Chondrocyte (in vitro differentiated cells): ENCODE measurements around the gene MS4A15. TPM values are rescaled to one million over a fixed set of nuclear protein-coding genes. Genes with fewer than 3 reads are reported as not detected.

Experiments used
- DNase-seq: peaks from one replicate; pipeline ENCODE4 v3.0.0; 2021; ENCODE audit warnings: mixed read lengths, low spot score
- H3K27ac Mint-ChIP-seq: one replicate; pipeline ENCODE4 v1.8.0; 2021; ENCODE audit warnings: mild to moderate bottlenecking, moderate library complexity, mixed read lengths; ENCODE audit not compliant: unreplicated experiment
- H3K27me3 Mint-ChIP-seq: 2 replicates; pipeline ENCODE4 v1.8.0; 2021; ENCODE audit warnings: low read depth, mixed read lengths
- H3K36me3 Mint-ChIP-seq: 2 replicates; pipeline ENCODE4 v1.8.0; 2021; ENCODE audit warnings: low read depth, mixed read lengths
- H3K4me1 Mint-ChIP-seq: 2 replicates; pipeline ENCODE4 v1.8.0; 2021; ENCODE audit warnings: low read depth, mild to moderate bottlenecking, mixed read lengths
- H3K4me3 Mint-ChIP-seq: one replicate; pipeline ENCODE4 v1.8.0; 2021; ENCODE audit warnings: mild to moderate bottlenecking, moderate library complexity, mixed read lengths; ENCODE audit not compliant: unreplicated experiment
- H3K9me3 Mint-ChIP-seq: 2 replicates; pipeline ENCODE4 v1.8.0; 2021; ENCODE audit warnings: low read depth, mixed read lengths
- total RNA-seq: library from RNA; stranded (reverse); gene quantifications from 3 replicates; pipeline ENCODE4 v1.2.1, GENCODE V29; 2021
- TF ChIP-seq, protein P1 (sequence below): fragments of 200-600 bp; sonication (generic); IDR thresholded peaks from 2 replicates; pipeline ENCODE4 v1.5.0; 2021; ENCODE audit warnings: antibody characterized with exemption, mild to moderate bottlenecking, moderate library complexity

MS4A15 gene
- total RNA-seq, 1 donor from 2014 or later = not detected

DNA sequence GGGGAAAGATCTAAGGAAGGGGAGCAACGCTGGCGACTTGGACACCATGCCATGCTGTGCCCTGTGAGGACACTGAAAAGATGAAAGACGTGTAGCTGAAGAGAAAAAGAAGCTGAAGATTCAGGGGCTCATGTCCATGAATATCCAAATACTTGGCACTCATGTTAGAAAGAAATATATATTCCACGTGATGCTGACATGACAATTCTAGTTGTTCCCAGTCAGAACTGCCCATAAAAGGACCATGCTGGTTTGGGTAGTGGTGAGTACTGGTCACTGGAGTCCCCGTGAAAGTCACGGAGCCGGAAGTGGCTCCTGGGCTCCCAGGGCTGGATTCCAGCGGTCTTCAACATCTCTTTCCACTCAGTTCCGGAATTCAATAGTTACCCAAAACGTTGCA, 9.9 kb downstream of the MS4A15 start:
- Mint-ChIP-seq H3K4me3 (no peak overlapping the region), H3K27me3 (peaks cover 28% of the 10 kb centered on the region), H3K36me3 (no peaks in the 10 kb centered on the region), H3K27ac (no peak overlapping the region), H3K9me3 (no peaks in the 10 kb centered on the region), H3K4me1 (no peaks in the 10 kb centered on the region)
- no peak for DNase-seq
- TF ChIP-seq, protein P1, sequence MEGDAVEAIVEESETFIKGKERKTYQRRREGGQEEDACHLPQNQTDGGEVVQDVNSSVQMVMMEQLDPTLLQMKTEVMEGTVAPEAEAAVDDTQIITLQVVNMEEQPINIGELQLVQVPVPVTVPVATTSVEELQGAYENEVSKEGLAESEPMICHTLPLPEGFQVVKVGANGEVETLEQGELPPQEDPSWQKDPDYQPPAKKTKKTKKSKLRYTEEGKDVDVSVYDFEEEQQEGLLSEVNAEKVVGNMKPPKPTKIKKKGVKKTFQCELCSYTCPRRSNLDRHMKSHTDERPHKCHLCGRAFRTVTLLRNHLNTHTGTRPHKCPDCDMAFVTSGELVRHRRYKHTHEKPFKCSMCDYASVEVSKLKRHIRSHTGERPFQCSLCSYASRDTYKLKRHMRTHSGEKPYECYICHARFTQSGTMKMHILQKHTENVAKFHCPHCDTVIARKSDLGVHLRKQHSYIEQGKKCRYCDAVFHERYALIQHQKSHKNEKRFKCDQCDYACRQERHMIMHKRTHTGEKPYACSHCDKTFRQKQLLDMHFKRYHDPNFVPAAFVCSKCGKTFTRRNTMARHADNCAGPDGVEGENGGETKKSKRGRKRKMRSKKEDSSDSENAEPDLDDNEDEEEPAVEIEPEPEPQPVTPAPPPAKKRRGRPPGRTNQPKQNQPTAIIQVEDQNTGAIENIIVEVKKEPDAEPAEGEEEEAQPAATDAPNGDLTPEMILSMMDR = no peak

DNA sequence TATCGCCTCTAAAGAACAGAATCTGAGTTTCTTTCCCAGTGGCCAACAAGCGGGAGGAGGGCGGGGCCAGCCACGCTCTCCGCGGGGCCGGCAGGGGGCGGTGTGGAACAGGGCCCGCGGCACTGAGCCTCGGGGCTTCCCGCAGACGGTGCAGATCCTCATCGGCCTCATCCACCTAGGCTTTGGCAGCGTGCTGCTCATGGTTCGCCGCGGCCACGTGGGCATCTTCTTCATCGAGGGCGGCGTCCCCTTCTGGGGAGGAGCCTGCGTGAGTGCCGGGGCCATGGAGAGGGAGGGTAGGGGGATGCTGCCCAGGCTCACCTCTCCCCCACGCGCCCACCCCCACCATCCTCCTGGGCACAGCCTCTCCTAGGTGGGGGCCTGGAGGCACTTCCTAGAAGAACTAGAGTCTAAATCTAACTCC, 10.7 kb downstream of the MS4A15 start:
- Mint-ChIP-seq H3K36me3 (no peaks in the 10 kb centered on the region), H3K9me3 (no peaks in the 10 kb centered on the region), H3K27ac (no peak overlapping the region), H3K4me3 (no peak overlapping the region), H3K27me3 (peaks cover 29% of the 10 kb centered on the region), H3K4me1 (peaks cover 3% of the 10 kb centered on the region)
- no peak for DNase-seq
- TF ChIP-seq, protein P1 = peak; percentile 64

DNA sequence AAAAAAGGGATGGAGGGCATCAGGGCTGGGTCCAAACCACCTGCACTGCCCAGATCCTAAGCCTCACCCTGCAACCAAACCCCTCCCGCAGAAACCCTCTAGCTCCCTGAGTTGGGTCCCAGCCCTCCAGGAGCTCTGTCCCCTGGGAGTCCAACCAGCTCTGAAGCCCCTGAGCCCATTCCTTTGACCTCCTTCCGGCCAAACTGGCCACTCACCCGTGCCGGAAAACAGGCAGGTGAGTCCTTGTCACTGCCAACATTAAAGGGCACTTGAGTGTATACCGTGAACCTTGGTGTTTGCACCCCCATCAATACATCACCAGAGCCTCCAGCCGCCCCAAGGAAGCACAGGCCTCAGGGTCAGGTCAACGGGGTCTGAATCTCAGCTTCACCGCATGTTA, 11.5 kb downstream of the MS4A15 start:
- no peaks in the 10 kb centered on the region for H3K9me3 Mint-ChIP-seq
- TF ChIP-seq, protein P1 = no peak
- no peaks in the 10 kb centered on the region for H3K36me3 Mint-ChIP-seq
- peaks cover 3% of the 10 kb centered on the region for H3K4me1 Mint-ChIP-seq
- H3K27ac Mint-ChIP-seq = no peak overlapping the region
- no peak overlapping the region for H3K4me3 Mint-ChIP-seq
- peaks cover 28% of the 10 kb centered on the region for H3K27me3 Mint-ChIP-seq
- peak; percentile 69 for DNase-seq

DNA sequence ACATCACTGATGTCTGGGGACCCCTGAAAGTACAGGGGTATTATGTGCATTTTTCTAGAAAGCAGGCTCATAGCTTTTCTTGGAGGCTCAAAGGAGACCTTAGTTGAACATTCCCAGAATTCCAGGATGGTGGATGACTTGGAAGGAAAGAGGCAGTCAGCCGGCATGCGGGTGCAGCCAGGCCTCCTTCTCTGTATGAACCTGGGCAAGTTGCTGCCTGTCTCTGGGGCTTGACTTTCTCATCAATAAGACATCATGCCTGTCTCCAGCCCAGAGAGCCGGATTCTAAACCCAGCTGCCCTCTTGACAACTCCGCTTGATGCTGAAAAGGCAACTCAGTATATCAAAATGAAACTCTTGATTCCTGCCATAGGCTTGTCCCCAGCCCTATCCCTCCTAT, 12.6 kb downstream of the MS4A15 start:
- no peak overlapping the region for H3K27ac Mint-ChIP-seq
- TF ChIP-seq, protein P1 = no peak
- H3K27me3 Mint-ChIP-seq = peaks cover 27% of the 10 kb centered on the region
- no peaks in the 10 kb centered on the region for H3K9me3 Mint-ChIP-seq
- no peak overlapping the region for H3K4me3 Mint-ChIP-seq
- peaks cover 4% of the 10 kb centered on the region for H3K4me1 Mint-ChIP-seq
- DNase-seq = no peak
- no peaks in the 10 kb centered on the region for H3K36me3 Mint-ChIP-seq

DNA sequence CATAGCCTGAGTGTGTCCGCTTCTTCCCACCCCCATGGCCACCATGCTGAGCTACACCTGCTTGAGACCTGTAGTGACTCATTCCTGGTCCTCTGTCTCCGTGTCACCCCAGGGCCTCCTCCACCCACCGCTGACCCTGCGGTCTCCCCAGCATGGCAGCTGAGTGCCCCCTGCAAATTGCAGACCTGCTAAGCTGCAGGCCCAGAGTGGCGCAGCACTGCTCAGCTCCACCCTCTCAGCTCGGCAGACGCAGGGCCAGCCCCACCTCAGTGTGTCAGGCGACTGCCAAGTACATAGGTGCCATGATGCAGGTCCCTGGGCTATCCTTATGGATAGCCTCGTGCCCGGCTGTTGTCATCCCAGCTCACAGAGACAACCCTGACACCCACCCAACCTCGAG, 13.1 kb downstream of the MS4A15 start:
- Mint-ChIP-seq H3K4me1 (peaks cover 9% of the 10 kb centered on the region), H3K27ac (no peak overlapping the region), H3K36me3 (no peaks in the 10 kb centered on the region), H3K4me3 (no peak overlapping the region), H3K27me3 (peaks cover 25% of the 10 kb centered on the region), H3K9me3 (no peaks in the 10 kb centered on the region)
- TF ChIP-seq, protein P1 = no peak
- DNase-seq = peak; percentile 83
